Progenitor cell of endocrine pancreas (in vitro differentiated cells): ENCODE measurements around the gene HOXD9. TPM values are rescaled to one million over a fixed set of nuclear protein-coding genes. Genes with fewer than 3 reads are reported as not detected.

Source experiments
- DNase-seq: peaks from one replicate; pipeline ENCODE4 v3.0.0; 2021; ENCODE audit warnings: low spot score; ENCODE audit not compliant: unreplicated experiment
- H3K27ac Mint-ChIP-seq: 2 replicates; pipeline ENCODE4 v1.8.0; 2021; ENCODE audit warnings: mild to moderate bottlenecking, moderate library complexity, mixed read lengths
- H3K27me3 Mint-ChIP-seq: 2 replicates; pipeline ENCODE4 v1.8.0; 2021; ENCODE audit warnings: mixed read lengths
- H3K36me3 Mint-ChIP-seq: 2 replicates; pipeline ENCODE4 v1.8.0; 2022; ENCODE audit warnings: mixed read lengths; ENCODE audit not compliant: insufficient read depth
- H3K4me1 Mint-ChIP-seq: 2 replicates; pipeline ENCODE4 v1.8.0; 2021; ENCODE audit warnings: low read depth, mixed read lengths
- H3K4me3 Mint-ChIP-seq: 2 replicates; pipeline ENCODE4 v1.8.0; 2021; ENCODE audit warnings: low read depth, mild to moderate bottlenecking, moderate library complexity, mixed read lengths
- H3K9me3 Mint-ChIP-seq: 2 replicates; pipeline ENCODE4 v1.8.0; 2021; ENCODE audit warnings: low read depth, mixed read lengths
- total RNA-seq: library from RNA; stranded (reverse); gene quantifications from 2 replicates; pipeline ENCODE4 v1.2.1, GENCODE V29; 2021
- TF ChIP-seq, protein P1 (sequence below): fragments of 200-600 bp; sonication (generic); IDR thresholded peaks from one replicate; pipeline ENCODE4 v1.5.0; 2021; ENCODE audit warnings: antibody characterized with exemption, mild to moderate bottlenecking; ENCODE audit not compliant: unreplicated experiment

HOXD9 gene
- total RNA-seq, 1 donor from 2014 or later = not detected

DNA sequence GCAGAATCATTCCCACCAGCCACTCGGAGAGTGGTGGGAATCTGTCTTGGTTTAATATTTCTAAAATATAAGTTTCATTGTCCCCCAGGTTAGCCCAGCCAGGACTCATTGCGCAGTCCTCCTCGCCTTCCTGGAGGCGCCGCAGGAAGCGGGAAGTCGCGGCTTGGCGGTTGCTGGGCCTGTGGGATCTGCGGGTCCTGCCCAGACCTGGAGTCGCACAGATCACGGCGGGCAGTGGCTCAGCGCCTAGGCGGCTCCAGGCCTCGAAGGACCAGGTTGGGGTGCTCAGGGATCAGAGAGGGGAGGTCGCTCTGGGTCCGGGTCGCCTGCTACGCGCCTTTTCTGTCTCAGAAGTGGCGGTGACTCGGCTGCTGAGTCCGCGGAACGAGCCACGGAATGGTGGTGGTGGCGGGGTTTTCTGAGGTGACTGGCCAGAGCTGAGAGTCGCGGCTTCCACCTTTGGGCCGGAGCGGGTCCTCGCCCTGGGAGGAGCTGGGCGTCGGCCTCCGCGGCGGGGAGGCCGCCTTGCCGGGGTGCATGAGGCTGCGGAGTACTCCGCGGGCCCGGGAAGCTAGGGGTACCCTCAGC is 37.2 kb downstream of the HOXD9 start:
- no peak for DNase-seq
- Mint-ChIP-seq H3K27ac (no peak overlapping the region), H3K36me3 (no peaks in the 10 kb centered on the region), H3K4me1 (peaks cover 1% of the 10 kb centered on the region), H3K9me3 (no peaks in the 10 kb centered on the region), H3K4me3 (no peak overlapping the region), H3K27me3 (peaks cover 94% of the 10 kb centered on the region)
- TF ChIP-seq, protein P1, sequence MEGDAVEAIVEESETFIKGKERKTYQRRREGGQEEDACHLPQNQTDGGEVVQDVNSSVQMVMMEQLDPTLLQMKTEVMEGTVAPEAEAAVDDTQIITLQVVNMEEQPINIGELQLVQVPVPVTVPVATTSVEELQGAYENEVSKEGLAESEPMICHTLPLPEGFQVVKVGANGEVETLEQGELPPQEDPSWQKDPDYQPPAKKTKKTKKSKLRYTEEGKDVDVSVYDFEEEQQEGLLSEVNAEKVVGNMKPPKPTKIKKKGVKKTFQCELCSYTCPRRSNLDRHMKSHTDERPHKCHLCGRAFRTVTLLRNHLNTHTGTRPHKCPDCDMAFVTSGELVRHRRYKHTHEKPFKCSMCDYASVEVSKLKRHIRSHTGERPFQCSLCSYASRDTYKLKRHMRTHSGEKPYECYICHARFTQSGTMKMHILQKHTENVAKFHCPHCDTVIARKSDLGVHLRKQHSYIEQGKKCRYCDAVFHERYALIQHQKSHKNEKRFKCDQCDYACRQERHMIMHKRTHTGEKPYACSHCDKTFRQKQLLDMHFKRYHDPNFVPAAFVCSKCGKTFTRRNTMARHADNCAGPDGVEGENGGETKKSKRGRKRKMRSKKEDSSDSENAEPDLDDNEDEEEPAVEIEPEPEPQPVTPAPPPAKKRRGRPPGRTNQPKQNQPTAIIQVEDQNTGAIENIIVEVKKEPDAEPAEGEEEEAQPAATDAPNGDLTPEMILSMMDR = no peak

DNA sequence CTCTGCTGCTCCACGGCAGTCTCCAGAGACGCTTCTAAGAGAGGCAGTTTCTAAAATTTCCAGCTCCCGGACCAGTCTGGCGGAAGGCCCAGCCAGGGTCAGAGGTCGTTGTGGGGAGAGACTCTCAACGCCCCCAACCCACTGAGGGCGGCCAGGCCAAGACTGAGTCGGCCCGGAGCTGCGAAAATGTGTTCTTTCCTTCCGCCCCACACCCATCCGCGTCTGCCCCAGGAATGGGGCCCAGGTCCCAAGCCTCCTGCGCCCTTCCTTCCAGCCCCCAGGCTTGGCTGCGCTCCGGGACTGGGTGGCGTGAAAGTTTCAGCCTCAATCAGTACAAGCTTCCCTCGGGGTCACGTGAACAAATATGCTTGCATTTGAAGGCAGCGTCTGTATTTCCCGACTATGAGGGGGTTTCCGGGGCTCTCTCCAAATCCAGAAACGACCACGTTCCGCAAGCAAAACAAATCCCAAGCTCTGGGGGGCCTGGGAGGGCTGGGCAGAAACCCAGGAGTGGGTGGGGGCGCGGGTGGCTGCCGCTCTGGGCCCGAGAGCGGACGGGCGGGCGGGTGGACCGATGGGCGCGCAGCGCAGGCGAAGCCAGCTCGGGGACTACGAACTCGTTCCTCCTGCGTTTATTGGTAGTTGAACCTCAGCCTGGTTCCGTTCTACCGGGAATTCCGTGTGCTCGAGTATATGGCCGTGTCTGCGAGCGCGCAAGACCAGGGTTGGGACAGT is 37.9 kb downstream of the HOXD9 start:
- H3K36me3 Mint-ChIP-seq = no peaks in the 10 kb centered on the region
- peaks cover 94% of the 10 kb centered on the region for H3K27me3 Mint-ChIP-seq
- no peak for DNase-seq
- H3K27ac Mint-ChIP-seq = no peak overlapping the region
- TF ChIP-seq, protein P1 = no peak
- peaks cover 3% of the 10 kb centered on the region for H3K4me1 Mint-ChIP-seq
- no peaks in the 10 kb centered on the region for H3K9me3 Mint-ChIP-seq
- no peak overlapping the region for H3K4me3 Mint-ChIP-seq

DNA sequence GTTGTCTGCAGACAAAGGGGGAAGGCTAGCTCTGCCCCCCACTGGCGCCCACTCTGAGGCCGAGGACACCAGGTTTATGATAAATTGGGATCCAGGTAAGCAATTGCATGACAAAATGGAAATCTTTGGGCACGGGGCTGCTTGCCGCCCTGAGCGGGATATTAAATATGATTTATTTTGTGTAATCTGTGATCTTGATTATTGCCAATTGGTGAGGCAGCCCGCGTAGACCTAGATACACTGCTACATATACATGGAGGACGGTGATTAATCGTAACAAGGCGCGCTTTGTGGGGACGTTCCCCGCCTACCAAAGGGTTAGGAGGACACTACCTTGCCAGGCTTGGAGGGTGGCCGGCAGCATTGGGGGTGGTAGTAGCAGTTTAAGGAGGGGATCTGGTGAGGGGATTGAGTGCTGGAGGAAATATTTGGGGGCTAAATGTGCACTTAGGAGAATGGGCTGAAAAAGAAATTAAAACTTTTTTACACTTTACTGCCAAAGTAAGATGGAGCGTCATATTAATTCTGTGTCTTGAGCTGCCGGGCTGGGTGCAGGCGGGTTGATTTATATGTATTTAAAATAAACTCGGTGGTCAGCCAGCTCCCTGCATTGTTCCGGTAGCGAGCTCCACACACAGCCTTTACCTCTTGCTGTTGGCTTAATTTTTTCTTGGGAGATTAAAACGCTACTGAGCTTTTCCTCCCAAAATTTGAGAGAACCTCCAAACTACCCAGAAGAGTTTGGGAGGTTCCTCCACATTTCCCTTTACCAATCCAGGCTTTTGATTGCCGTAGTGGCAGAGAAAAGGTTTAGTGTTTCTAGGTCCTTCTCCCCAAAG is 38.7 kb downstream of the HOXD9 start:
- no peak overlapping the region for H3K27ac Mint-ChIP-seq
- peaks cover 94% of the 10 kb centered on the region for H3K27me3 Mint-ChIP-seq
- peaks cover 3% of the 10 kb centered on the region for H3K4me1 Mint-ChIP-seq

DNA sequence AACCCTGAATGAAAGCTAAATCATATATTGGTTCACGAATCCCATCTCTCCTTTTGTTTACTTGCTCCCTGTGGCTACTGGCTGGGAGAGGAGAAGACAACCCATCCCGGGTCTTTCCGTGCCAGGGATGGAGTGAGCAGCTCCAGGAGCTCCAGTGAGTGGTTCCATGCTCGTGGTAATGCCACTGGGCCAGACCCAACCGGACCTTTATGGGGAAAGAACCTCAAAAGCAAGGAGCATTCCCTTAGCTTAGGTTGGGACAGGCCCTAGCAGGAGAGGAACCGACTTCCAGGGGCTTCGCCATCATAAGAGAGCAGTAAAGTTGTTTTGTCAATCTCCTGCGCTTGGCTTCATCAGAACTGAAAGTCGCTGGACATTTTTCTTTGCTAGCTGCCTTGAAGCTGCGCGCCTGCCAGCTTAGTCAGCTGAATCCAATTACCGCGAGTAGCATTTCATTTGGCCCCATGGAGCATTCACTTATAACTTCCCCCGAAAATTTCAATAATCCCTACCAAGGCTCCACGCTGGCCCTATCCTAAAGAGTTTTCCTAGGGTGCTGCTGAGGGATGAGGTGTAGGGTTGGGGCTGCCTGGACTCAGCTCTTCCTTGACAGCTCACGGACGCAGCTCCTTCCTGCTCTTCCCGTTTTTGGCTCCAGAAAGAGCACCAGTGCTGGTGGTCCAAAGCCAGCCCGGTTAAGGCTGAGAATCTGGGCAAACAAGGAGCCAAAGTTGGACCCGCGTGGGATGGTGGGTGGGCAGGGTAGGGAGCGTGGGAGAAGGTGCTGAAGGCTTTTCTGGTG is 39.5 kb downstream of the HOXD9 start:
- H3K27me3 Mint-ChIP-seq = peaks cover 95% of the 10 kb centered on the region
- no peak overlapping the region for H3K27ac Mint-ChIP-seq
- H3K9me3 Mint-ChIP-seq = no peaks in the 10 kb centered on the region
- H3K4me3 Mint-ChIP-seq = no peak overlapping the region
- TF ChIP-seq, protein P1 = no peak
- peaks cover 3% of the 10 kb centered on the region for H3K4me1 Mint-ChIP-seq
- DNase-seq = no peak
- no peaks in the 10 kb centered on the region for H3K36me3 Mint-ChIP-seq

More for the DNA sequence above, 38.7 kb downstream of the HOXD9 start:
- Mint-ChIP-seq H3K9me3 (no peaks in the 10 kb centered on the region), H3K4me3 (no peak overlapping the region), H3K36me3 (no peaks in the 10 kb centered on the region)
- DNase-seq = no peak
- TF ChIP-seq, protein P1 = no peak
